OCI-LY7 (cell line): ENCODE measurements around the gene SRGAP2B.
"Not testable (repeated sequence)": the region's sequence is repeated elsewhere in the genome, so short reads cannot be mapped to it uniquely, and the experiment has no call there.

ENCODE experiments used
- CTCF ChIP-seq: fragments of 200-600 bp; sonication (generic); conservative IDR thresholded peaks from 2 replicates; pipeline ENCODE4 v1.5.1; 2014; ENCODE audit warnings: mild to moderate bottlenecking, antibody characterized with exemption, low read length, moderate library complexity, mixed read lengths
- EZH2phosphoT487 ChIP-seq: fragments of 200-600 bp; sonication (generic); IDR thresholded peaks from 2 replicates; pipeline ENCODE4 v1.6.1; 2018; ENCODE audit warnings: low read depth, borderline replicate concordance, mild to moderate bottlenecking, mixed run types, antibody characterized with exemption, low read length, moderate library complexity, mixed read lengths

GRCh38 chr1:144893710-144894438, 201.3 kb downstream of the SRGAP2B start:
- not testable (repeated sequence) for TF ChIP-seq CTCF, EZH2phosphoT487
